ENCODE measurements around the gene PTGR2. TPM values are rescaled to one million over a fixed set of nuclear protein-coding genes. Genes with fewer than 3 reads are reported as not detected.

The PTGR2 gene
- total and polyA plus RNA-seq, 10 donors = 2.2 to 8.6 (median 4.7) TPM

DNA sequence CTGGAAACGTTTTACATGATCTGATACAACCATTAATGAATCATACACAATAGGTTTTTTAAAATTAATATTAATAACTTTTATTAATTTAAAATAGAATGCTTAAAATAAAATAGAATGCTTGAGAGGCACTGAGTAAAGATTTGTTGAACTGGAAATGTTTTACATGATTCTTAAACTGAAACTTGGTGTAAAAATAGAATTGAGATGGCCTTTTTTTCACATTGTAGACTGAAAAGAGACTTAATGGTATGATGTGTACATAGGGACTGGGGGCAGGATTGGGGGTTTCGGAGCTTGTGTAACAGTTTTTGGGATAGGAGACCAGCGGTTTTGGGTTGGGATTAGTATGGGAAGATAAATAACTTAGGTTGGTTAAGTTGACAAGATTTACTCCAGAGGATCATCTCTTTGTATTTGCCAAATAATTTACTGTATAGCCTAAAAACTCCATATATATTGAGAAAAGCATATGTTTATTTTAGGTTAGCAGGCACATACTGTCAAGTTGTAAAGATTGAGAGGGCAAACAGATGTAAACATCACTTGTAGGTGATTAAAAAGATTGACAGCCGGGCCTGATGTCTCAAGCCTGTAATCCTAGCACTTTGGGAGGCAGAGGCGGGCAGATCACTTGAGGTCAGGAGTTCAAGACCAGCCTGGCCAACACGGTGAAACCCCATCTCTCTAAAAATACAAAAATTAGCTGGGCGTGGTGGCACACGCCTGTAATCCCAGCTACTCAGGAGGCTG is 33.0 kb downstream of the PTGR2 start:
- WGBS, 5 donors = 76 to 87% (median 85%) methylated on average over 8 of the region's 8 CpGs
- Histone ChIP-seq H3K4me3 (peak overlapping the region in 1 of 8 donors; percentile 87), H3K9me3 (no peaks in the 10 kb centered on the region), H3K27ac (peak overlapping the region in 1 of 8 donors; percentile 97), H3K36me3 (no peaks in the 10 kb centered on the region), H3K4me1 (peaks cover 16 to 46% (median 41%) of the 10 kb centered on the region in 6 donors), H3K27me3 (replicated peaks in 1 of 7) (no peaks in the 10 kb centered on the region)
- intact Hi-C loops (cut with DNase I; ENCODE audit: low total_unique reads) = no loop called here
- TF ChIP-seq, protein P1, sequence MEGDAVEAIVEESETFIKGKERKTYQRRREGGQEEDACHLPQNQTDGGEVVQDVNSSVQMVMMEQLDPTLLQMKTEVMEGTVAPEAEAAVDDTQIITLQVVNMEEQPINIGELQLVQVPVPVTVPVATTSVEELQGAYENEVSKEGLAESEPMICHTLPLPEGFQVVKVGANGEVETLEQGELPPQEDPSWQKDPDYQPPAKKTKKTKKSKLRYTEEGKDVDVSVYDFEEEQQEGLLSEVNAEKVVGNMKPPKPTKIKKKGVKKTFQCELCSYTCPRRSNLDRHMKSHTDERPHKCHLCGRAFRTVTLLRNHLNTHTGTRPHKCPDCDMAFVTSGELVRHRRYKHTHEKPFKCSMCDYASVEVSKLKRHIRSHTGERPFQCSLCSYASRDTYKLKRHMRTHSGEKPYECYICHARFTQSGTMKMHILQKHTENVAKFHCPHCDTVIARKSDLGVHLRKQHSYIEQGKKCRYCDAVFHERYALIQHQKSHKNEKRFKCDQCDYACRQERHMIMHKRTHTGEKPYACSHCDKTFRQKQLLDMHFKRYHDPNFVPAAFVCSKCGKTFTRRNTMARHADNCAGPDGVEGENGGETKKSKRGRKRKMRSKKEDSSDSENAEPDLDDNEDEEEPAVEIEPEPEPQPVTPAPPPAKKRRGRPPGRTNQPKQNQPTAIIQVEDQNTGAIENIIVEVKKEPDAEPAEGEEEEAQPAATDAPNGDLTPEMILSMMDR (IDR thresholded peaks at IDR 0.05 in 8 of 11, conservative IDR thresholded peaks at IDR 0.05 in 3 of 11) = no peak
- no peak for TF ChIP-seq POLR2A (IDR thresholded peaks at IDR 0.05)
- TF ChIP-seq POLR2AphosphoS5 (IDR thresholded peaks at IDR 0.05) = no peak
- no peak for DNase-seq

DNA sequence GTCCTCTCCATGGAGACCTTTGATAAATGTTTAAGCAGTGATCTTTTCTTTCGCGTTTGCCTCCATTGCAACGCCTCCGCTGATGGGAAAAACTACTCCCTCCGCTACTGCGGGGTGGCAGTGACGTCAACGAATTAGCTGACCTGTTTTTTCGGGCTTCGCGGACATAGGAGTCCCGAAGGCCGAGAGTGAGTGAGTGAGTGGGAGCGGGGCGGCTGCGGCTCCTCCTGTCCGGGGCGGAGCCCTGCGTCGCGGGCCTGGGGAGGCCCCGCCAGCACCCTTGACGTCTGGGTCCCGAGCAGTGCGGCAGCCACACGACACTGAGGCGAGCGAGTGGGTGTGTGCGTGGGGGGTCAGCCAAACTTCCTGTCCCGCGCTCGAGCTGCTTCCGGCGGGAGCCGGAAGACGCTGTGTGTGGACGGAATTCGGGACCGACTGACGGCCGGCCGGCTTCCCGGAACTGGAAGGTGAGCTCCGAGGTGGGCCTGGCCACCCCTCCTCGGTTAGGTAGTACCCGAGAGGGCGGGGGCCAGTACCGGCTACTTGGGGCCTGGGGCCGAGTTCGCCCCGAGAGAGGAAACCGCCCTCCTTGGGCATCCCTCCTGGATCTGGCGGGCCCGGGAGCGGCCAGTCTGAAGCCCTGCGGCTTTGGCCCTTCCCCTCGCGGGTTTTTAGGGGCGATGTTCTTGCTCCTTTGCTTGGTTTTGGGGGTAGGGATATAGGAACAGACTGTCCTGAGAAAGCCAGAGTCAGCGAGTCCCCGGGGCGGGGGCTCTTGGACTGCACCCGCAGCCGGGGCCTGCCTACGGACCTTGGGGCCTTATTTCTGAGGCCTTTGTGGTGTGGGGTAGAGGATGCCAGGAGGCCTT is 35.1 kb downstream of the PTGR2 start, which contains the start of gene ZNF410:
Gene ZNF410, plus strand, starts transcription at position 411 of the 869 bp plus-strand sequence. CDS start 5,317 bp downstream, outside the sequence.
- DNase-seq = peak; percentile 97
- H3K4me1 ChIP-seq = peaks cover 16 to 64% (median 47%) of the 10 kb centered on the region in 6 donors
- H3K27ac ChIP-seq = peak within 1 kb of the TSS; percentile 88 to 97 (median 96)
- 0 to 1% (median 0%) methylated on average over 28 to 65 of the region's 65 CpGs for WGBS, 5 donors
- H3K36me3 ChIP-seq = peaks cover 0 to 12% (median 2%) of the 10 kb centered on the region in 6 donors
- intact Hi-C loops (cut with DNase I; ENCODE audit: low total_unique reads) = no loop called here
- no peaks in the 10 kb centered on the region for H3K27me3 ChIP-seq (replicated peaks in 1 of 7)
- H3K9me3 ChIP-seq = no peaks in the 10 kb centered on the region
- peak within 1 kb of the TSS; percentile 62 to 92 (median 82) for H3K4me3 ChIP-seq
- TF ChIP-seq POLR2AphosphoS5 (IDR thresholded peaks at IDR 0.05) (peak; percentile 94 to 97 (median 95)), POLR2A (IDR thresholded peaks at IDR 0.05) (peak in 1 of 3 donors; percentile 36)
- TF ChIP-seq, protein P1 (IDR thresholded peaks at IDR 0.05 in 8 of 11, conservative IDR thresholded peaks at IDR 0.05 in 3 of 11) = no peak

DNA sequence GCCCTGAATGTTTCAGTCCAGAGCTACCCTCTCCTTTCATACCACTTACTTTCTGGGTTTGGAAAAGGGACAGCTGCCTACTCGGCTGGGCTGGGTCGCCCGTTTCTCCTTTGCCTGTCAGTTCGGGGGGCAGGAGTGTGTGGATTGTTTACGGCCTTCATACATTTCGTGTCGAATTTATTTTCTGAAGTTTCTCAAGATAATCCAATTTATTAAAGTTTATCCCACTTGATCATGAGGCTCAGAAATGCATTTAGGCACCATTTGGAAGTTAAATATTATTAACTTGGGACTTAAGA is 35.6 kb downstream of the PTGR2 start:
- Histone ChIP-seq H3K27me3 (replicated peaks in 1 of 7) (no peaks in the 10 kb centered on the region), H3K27ac (peak overlapping the region; percentile 88 to 97 (median 96)), H3K4me1 (peaks cover 16 to 70% (median 48%) of the 10 kb centered on the region in 6 donors), H3K36me3 (peaks cover 0 to 16% (median 3%) of the 10 kb centered on the region in 6 donors), H3K9me3 (no peaks in the 10 kb centered on the region), H3K4me3 (peak overlapping the region; percentile 62 to 92 (median 82))
- 1 to 2% (median 1%) methylated on average over 7 of the region's 7 CpGs for WGBS, 5 donors
- DNase-seq = no peak
- intact Hi-C loops (cut with DNase I; ENCODE audit: low total_unique reads) = no loop called here
- TF ChIP-seq, protein P1 (IDR thresholded peaks at IDR 0.05 in 8 of 11, conservative IDR thresholded peaks at IDR 0.05 in 3 of 11) = no peak

All from spleen (tissue), 11 donors.